Neural cell (in vitro differentiated cells): ENCODE measurements around the gene SP7.

Experiments
- CTCF ChIP-seq: fragments of 450-650 bp; IDR thresholded peaks from 2 replicates; pipeline ENCODE4 v1.5.1; 2014; ENCODE audit warnings: antibody characterized with exemption, mild to moderate bottlenecking, moderate library complexity; ENCODE audit not compliant: poor library complexity, severe bottlenecking
- EP300 ChIP-seq: fragments of 450-650 bp; conservative IDR thresholded peaks from 2 replicates; pipeline ENCODE4 v1.6.1; 2014; ENCODE audit warnings: antibody characterized with exemption, mild to moderate bottlenecking, moderate library complexity; ENCODE audit not compliant: poor library complexity, severe bottlenecking
- EZH2 ChIP-seq: fragments of 200-600, 300-800 bp; shearing (Covaris generic), sonication (generic); IDR thresholded peaks from 2 replicates; pipeline ENCODE4 v1.6.1; 2014; ENCODE audit warnings: antibody characterized with exemption, low read length, borderline replicate concordance, mild to moderate bottlenecking; ENCODE audit not compliant: insufficient read depth, poor library complexity, severe bottlenecking
- MXI1 ChIP-seq: fragments of 450-650 bp; conservative IDR thresholded peaks from 2 replicates; pipeline ENCODE4 v1.6.1; 2014; ENCODE audit warnings: antibody characterized with exemption, mild to moderate bottlenecking; ENCODE audit not compliant: poor library complexity, severe bottlenecking
- POLR2AphosphoS5 ChIP-seq: IDR thresholded peaks from 2 replicates; pipeline ENCODE4 v1.6.1; 2012
- RAD21 ChIP-seq: fragments of 450-650 bp; conservative IDR thresholded peaks from 2 replicates; pipeline ENCODE4 v1.6.1; 2014; ENCODE audit warnings: antibody characterized with exemption, mild to moderate bottlenecking, moderate library complexity
- REST ChIP-seq: IDR thresholded peaks from 2 replicates; pipeline ENCODE4 v1.6.1; 2012; ENCODE audit warnings: borderline replicate concordance
- SMC3 ChIP-seq: fragments of 450-650 bp; conservative IDR thresholded peaks from 2 replicates; pipeline ENCODE4 v1.6.1; 2014; ENCODE audit warnings: antibody characterized with exemption, mild to moderate bottlenecking, moderate library complexity; ENCODE audit not compliant: poor library complexity
- TAF1 ChIP-seq: IDR thresholded peaks from 2 replicates; pipeline ENCODE4 v1.6.1; 2012; ENCODE audit warnings: low read depth

- no peak for TF ChIP-seq CTCF
- no peak for TF ChIP-seq REST
- no peak for TF ChIP-seq EP300
- no peak for TF ChIP-seq TAF1
- no peak for TF ChIP-seq POLR2AphosphoS5
- no peak for TF ChIP-seq EZH2
- TF ChIP-seq SMC3, result no peak
- TF ChIP-seq MXI1, result no peak
- no peak for TF ChIP-seq RAD21
These were observed 40.6 kb upstream of the SP7 start for GRCh38 chr12:53376747-53377146.
